GM12801 (cell line): ENCODE data around the gene PRDM16.

Source experiments
- TF ChIP-seq, protein P1 (sequence below): IDR thresholded peaks from one replicate; pipeline ENCODE4 v1.5.1; 2011; ENCODE audit warnings: control low read depth; ENCODE audit not compliant: insufficient read length; ENCODE audit errors: extremely low read depth

Gene PRDM16

DNA sequence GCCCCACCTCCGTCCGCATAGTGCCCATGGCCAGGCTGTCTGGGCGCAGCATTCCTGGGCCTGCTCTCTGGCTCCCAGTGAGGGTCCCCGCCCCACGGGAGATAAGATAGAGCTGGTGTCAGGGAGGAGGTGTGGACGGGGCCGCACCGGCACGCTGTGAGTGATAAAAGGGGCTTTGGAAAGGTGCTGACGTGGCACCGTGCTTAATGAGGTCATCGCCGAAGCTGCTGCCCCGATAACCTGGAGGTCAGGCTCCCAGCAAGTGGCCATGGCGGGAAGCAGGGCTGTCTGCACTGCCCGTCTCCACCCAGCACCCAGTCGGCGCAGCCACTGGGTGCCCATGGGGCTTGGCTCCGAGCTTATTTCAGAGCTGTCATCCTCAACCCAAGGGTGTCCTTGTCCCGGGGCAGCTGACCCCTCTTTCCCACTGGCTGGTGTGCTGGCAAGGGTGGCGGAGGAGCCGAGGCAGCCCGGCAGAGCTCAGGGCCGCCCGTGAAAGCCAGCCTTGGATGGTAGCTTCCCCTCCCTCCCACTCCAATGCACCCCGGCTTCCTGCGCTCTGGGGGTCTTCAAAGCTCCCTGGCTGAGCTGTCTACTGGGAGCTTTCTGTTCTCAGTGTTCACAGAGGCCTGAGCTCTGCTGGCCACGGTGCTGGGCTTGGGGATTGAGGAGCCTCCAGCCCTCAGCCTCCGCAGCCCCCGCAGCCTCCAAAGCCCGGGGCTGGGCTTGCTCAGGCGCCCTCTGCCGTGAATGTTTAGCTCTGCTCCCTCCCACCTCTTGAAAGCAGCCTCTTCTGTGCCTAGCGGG is 280.4 kb downstream of the PRDM16 start:
- TF ChIP-seq, protein P1, sequence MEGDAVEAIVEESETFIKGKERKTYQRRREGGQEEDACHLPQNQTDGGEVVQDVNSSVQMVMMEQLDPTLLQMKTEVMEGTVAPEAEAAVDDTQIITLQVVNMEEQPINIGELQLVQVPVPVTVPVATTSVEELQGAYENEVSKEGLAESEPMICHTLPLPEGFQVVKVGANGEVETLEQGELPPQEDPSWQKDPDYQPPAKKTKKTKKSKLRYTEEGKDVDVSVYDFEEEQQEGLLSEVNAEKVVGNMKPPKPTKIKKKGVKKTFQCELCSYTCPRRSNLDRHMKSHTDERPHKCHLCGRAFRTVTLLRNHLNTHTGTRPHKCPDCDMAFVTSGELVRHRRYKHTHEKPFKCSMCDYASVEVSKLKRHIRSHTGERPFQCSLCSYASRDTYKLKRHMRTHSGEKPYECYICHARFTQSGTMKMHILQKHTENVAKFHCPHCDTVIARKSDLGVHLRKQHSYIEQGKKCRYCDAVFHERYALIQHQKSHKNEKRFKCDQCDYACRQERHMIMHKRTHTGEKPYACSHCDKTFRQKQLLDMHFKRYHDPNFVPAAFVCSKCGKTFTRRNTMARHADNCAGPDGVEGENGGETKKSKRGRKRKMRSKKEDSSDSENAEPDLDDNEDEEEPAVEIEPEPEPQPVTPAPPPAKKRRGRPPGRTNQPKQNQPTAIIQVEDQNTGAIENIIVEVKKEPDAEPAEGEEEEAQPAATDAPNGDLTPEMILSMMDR, result no peak

DNA sequence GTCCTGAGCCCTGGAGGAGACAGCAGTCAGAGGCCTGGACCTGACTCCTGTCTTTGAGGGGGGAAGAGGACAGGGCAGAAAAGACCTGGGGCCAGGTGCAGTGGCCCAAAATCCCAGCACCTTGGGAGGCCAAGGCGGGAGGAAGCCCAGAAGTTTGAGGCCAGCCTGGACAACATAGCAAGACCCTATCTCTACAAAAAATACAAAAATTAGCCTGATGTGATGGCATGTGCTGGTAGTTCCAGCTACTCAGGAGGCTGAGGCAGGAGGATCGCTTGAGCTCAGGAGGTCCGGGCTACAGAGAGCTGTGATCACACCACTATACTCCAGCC is 280.9 kb downstream of the PRDM16 start:
- TF ChIP-seq, protein P1, result no peak

DNA sequence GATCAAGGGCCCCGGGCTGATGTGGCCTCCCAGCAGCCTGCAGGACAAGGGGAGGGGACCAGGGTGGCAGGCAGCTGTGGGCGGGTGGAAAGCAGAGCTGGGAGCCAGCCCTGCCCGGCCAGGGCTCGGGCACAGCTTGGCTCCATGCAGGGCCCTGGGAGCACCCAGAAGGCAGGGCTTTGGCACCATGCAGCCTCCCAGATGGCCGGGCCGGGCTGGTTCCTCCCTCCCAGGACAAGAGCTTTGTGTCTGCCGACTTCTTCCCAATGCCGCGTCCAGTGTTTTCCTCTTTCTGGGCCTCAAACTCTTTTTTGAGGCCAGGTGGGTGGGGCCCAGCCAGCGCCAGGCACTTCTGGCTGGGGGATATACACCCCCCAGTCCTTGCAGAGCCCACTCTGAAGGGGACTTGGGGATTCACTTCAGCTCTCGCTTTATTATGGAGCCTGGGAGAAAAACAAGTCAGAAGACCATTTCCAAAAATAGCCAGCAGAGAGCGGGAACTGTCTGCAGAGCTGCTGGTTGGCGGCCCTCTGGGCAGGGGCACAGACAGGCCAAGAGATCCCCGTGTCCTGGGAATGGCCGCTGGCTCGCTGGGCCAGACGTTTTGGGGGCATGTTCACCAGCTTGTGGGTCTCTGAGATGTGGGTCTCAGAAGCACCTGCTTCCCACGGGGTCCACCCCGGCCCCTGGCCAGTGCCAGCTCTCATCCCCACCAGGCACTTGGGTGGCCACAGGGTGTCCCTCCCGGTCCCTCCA is 281.7 kb downstream of the PRDM16 start:
- TF ChIP-seq, protein P1, result no peak

DNA sequence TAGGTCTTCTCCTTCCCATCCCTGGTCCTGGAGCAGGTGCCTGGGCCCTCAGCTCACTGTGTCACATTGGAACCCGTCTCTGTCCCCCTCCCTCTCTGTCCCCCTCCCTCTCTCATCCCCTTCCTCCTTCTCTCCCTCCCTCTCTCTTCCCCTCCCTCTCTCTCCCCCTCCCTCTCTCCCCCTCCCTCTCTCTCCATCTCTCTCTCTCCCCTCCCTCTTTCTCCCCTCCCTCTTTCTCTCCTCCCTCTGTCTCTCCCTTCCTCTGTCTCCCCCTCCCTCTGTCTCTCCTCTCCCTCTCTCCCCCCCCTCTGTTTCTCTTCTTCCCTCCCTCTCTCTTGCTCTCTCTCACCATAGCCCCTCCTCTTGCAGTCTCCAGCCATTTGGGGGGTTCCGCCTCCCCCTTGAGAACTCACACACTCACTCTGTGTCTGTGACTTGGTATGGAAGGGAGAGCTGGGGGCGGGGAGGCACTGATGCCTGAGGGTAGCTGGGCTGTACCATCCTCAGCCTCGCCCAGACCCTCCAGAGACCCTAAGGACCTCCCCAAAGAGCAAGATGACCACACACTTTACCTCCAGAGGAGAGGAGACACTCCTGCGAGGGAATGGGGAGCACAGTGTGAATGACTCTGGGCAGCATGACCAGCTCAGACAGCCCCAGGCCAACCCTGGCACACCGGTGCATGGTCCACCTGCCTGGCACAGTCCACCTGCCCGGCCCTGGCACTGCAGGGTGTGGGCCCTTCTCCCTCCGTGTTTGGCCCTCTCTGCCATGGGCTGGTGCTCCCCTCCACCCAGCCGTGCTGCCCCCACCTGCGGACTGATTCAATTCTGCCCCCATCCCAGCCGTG is 282.7 kb downstream of the PRDM16 start:
- TF ChIP-seq, protein P1, result no peak

DNA sequence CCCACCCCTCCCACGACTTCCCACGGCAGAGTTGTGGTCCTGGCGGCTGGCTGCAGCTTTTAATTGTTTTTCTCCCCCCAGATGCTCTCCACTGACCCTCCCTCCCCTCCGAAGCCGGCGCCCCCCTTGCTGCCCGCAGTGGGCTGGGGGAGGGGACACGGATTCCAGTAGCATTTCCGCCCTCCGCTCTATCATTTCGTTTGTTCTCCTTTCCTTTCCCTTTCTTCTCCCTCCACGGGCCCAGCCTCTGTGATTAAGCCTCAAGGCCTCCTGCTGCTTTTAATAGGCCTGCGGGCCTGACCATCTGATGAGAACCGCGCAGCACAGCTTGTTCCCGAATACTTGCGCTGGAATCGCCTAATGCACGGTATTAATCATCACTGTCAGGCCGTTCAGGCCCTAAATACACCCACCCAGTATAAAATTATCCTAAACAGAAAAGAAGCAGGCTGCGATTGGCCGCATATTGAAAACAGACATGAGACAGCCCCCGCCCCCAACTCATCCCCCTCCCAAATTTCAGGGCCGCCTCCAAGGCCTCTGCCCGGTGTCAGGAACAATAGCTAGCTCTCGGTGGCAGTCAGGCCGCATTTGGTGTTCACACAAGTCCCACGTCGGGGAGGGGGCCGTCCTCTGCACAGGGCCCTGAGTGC is 283.4 kb downstream of the PRDM16 start:
- TF ChIP-seq, protein P1, result no peak

DNA sequence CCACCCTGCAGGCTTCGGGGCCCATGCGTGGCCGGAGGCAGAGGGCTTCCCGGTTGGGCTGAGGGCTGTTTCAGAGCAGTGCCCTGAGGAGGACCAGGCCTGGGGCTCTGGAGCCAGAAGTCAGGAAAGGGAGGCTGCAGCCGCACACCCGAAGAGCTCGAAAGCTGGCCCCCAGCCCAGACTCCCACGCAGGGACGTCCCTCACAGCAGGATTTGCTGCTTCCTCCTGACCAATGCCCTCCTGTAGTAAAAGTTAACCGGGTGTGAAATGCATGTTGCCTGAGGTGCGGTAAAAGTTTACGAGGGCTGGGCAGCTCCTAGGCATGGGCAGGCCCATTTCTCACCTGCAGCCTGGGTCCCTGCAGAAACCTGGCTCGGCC is 283.9 kb downstream of the PRDM16 start:
- TF ChIP-seq, protein P1, result no peak
